OCI-LY7 (cell line): ENCODE data around the gene USP11.

Experiments
- EZH2phosphoT487 ChIP-seq: fragments of 200-600 bp; sonication (generic); IDR thresholded peaks from 2 replicates; pipeline ENCODE4 v1.6.1; 2018; ENCODE audit warnings: low read depth, borderline replicate concordance, mild to moderate bottlenecking, mixed run types, antibody characterized with exemption, low read length, moderate library complexity, mixed read lengths
- TF ChIP-seq, protein P1 (sequence below): fragments of 200-600 bp; sonication (generic); conservative IDR thresholded peaks from 2 replicates; pipeline ENCODE4 v1.5.1; 2014; ENCODE audit warnings: mild to moderate bottlenecking, antibody characterized with exemption, low read length, moderate library complexity, mixed read lengths

- TF ChIP-seq, protein P1, sequence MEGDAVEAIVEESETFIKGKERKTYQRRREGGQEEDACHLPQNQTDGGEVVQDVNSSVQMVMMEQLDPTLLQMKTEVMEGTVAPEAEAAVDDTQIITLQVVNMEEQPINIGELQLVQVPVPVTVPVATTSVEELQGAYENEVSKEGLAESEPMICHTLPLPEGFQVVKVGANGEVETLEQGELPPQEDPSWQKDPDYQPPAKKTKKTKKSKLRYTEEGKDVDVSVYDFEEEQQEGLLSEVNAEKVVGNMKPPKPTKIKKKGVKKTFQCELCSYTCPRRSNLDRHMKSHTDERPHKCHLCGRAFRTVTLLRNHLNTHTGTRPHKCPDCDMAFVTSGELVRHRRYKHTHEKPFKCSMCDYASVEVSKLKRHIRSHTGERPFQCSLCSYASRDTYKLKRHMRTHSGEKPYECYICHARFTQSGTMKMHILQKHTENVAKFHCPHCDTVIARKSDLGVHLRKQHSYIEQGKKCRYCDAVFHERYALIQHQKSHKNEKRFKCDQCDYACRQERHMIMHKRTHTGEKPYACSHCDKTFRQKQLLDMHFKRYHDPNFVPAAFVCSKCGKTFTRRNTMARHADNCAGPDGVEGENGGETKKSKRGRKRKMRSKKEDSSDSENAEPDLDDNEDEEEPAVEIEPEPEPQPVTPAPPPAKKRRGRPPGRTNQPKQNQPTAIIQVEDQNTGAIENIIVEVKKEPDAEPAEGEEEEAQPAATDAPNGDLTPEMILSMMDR = no peak
- TF ChIP-seq EZH2phosphoT487 = no peak
These were observed 42.9 kb upstream of the USP11 start for GRCh38 chrX:47189906-47190305.
